GM21717 (cell line): Measurements from ENCODE around the gene SLCO3A1.

ENCODE experiments used
- ATAC-seq: cut with Tn5 transposase; IDR thresholded peaks from one replicate; pipeline ENCODE4 v1.9.1; 2021; ENCODE audit warnings: mild to moderate bottlenecking, moderate library complexity; ENCODE audit not compliant: unreplicated experiment

SLCO3A1 gene

DNA sequence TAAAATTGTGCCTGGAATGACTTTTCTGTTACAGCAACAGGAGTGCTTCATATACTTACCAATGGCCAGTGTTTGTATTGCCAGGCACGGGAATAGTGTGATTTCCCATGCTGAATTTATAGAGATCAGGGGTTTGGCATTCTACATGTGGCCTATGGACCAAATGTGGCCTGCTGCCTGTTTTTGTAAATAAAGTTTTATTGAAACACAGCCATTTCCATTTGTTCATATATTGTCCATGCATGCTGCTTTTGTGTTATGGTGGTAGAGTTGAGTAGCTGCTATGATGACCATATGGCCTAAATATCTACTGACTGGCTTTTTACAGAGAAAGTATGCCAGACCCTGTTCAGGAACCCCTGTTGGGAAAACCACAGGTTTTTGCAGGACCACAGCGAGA, 55.6 kb downstream of the SLCO3A1 start:
- ATAC-seq: no peak

DNA sequence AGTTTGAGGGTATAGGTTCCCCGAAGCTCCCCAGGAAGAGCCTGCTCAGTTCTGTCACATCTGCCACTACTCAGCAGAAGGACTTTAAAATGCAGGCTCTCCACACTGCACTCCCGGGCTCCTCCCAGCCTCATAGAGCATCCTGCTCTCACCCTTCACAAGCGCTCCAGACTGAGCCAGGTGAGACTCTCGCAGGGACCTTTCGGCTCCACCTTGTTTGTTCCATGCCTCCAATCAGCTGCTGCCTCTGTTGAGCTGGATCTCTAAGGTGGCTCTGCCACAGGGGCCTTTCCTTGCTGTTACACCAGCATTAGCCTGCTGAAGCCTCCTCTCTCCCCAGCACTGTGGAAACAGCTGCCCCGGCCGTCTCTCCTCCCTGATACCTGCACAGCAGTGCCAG, 56.1 kb downstream of the SLCO3A1 start:
- no peak for ATAC-seq

DNA sequence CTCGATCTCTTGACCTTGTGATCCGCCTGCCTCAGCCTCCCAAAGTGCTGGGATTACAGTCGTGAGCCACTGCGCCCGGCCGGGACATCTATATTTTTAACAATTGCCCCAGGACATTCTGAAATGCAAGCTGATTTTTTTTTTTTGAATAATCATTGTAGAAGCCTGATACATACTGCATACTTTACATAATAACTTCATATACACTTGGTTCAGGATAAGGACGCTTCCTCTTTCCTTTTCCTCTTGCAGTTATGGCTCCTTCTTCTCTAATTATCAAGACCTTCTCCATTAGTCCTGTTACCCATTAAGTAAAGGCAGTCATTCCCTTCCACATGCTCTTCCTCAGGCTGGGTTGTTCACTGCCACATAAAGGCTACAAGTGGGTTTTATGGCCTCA, 58.3 kb downstream of the SLCO3A1 start:
- no peak for ATAC-seq

DNA sequence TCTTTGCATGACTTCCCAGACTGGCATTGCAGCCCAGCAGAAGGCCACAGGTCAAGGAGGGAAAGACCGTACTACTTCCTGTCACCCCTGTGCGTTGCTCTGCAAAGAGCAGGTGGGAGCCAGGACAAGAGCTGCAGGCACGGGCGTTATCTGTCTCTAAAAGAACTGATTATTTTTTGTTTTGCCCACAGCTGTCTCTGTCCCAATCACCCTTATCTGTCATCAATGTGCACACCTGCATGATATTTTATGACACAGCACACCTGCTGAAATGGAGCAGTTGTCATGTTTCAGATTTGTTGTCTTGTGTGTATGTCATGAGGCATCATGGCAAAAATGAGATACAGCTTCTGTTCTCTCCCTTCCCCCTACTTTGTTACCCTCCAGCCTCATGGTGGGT, 58.8 kb downstream of the SLCO3A1 start:
- ATAC-seq: no peak

DNA sequence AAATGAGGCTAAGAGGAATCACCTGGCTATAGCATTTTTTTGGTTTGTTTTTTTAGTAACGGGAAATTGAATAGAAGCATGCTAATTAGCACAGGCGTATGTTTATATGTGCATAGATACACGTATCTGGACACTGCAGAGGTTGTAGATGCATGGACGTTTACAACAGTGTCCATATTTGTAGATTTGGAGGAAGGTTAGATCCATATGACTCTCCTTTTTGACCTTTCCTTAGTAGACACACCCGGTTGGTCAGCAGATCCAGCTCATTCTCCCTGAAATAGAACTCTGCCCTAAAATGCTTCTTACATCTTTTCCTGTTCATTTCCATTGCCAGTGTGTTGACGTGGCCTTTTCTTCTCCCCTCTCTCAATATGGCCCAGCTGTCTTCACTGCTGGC, 60.1 kb downstream of the SLCO3A1 start:
- ATAC-seq: no peak

DNA sequence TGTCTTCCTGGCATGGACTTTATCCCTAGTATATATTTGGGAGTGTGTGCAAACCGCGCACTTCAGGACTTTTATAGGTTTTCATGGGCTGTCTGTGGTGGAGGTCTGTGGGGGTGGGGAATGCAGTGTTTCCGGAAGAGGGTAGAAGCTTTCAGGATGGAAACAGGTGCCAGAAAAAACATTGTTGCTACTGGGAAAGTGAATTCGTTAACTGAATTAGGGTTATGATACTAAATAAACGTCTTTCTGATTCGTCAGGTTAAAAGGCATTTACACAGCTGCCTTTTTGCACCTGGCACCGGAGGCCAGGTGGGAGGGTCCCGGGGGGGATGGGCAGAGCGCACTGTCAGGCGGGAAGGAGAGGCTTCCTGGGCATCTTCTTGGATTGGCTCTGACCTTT, 62.1 kb downstream of the SLCO3A1 start:
- no peak for ATAC-seq

DNA sequence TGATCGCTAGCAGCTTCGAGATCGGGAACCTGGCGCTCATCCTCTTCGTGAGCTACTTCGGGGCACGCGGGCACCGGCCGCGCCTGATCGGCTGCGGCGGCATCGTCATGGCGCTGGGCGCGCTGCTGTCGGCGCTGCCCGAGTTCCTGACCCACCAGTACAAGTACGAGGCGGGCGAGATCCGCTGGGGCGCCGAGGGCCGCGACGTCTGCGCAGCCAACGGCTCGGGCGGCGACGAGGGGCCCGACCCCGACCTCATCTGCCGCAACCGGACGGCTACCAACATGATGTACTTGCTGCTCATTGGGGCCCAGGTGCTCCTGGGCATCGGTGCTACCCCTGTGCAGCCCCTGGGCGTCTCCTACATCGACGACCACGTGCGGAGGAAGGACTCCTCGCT, 62.5 kb downstream of the SLCO3A1 start:
- no peak for ATAC-seq

DNA sequence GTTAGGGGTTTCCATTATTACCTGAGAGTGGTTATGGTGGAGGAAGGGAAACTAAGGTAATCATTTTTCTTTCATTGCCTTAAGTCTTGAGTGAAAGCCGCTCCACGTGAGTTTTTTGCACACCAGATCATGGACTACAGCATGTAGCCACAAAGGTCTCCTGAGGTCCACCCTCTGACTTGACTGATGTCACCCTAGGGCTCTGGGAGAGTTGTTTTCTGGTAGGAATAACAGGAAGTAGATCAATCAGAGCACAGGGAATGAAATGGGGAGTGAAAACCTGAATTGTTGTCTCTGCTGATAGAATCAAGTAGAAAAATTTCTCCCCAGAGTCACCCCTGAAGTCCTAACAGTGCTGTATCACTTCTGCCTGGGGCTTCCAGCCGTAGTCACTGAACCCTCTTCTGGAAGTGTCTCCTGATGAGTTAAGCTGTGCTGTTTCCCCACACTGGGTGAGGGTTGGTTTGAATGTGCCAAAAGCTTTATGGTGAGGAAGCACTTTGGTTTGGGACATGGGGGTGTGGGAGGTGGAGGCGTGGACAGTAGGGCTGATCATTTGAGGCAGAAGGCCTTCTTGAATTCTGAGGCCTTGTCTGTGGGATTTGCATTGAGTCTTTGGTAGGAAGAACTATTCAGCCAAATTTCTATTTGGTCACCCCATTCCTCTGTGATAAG, 64.3 kb downstream of the SLCO3A1 start:
- ATAC-seq: no peak

DNA sequence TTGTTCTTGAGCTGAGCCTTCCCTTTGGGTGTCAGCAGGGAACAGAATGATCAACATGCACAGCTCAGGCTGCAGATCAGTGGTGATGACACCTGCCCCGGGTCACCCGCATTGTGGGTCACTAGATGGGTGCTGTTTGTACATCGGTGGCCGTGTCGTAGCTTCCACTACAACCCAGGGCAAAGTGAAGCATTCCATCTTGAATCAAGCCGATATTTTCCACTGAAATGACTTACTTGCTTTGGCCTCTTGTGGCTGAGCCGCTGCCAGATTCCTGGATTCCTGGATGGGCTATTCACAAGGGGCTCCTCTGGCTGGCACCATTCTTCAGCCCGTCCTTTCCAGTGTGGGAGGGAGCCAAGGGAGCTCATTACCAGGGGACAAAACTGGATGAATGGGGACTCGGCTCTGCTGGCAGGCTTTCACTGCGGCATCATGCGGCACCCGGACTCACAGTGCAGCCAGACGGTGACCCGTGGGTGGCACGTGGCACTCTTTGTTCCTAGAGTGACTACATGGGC, 65.6 kb downstream of the SLCO3A1 start:
- no peak for ATAC-seq

DNA sequence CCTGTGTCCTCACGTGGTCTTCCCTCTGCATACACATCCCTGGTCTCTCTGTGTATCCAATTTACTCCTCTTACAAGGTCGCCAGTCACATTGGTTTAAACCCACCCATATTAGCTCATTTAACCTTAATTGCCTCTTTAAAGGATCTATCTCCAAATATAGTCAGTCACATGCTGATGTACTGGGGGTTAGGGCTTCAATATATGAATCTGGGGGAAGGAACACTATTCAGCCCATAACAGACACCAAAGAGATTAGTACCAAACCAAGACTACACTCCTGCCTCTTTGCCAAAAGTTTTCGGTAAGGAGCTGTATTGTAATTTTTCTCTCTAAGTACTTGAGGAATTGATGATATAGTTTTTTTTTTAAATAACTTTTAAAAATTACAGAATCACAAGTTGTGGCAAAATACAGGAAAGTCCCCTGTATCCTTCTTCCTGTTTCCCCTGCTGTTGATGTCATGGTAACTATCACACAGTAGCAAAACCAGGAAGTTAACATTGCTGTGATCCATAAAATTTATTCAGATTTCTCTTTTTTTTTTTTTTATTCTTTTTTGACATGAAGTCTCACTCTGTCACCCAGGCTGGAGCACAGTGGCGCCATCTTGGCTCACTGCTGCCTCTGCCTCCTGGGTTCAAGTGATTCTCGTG, 67.8 kb downstream of the SLCO3A1 start:
- no peak for ATAC-seq

DNA sequence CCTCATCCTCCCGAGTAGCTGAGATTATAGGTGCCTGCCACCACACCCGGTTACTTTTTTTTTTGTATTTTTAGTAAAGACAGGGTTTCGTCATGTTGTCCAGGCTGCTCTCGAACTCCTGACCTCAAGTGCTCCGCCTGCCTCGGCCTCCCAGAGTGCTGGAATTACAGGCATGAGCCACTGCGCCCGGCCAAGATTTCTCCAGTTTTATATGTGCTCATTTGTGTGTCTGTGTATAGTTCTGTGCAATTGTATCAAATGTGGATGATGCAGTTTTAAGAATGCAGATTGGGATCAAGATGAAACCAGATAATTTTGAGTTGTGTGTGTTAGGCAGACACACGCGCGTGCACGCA, 68.3 kb downstream of the SLCO3A1 start:
- ATAC-seq: no peak

DNA sequence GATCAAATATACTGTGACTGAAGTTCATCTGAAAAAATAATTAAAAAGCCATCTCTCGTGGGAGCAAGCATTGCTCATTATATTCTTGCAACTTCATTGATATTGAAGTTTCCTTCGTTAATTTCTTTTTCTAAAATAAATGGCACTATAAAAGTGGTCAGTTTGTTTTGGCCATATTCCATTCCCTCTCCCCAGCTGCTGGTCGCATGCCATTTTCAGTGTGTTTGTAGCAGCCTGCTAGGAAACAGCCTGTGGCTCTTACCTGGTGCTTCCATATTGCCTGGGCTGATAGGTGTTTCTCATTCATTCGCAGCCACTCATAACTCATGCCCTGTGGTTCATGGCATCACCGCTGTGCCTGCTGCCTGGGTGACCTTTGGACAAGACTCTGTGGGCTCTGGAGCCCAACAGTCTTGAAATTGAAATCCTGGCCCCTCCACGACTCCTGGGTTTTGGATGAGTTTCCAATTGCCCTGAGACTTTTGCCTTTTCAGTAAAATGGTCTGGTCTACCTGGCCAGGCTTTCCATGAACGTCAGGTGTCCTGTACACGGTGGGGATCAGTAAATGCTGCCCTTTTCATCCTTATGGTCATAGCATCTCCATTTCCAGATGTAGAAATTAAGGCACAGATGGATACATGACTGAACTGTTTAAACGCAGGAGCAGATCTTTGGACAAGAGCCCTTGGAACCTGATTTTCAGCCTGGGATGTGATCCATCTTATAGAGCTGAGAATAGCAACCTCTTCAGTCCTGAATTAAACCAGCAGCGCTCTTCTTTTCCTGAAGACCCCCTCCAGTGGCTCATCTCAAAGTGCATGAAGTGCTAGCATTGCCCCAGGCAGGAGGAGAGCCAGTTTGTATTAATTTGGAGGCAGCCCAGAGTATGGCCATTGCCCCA, 69.4 kb downstream of the SLCO3A1 start:
- ATAC-seq: no peak

DNA sequence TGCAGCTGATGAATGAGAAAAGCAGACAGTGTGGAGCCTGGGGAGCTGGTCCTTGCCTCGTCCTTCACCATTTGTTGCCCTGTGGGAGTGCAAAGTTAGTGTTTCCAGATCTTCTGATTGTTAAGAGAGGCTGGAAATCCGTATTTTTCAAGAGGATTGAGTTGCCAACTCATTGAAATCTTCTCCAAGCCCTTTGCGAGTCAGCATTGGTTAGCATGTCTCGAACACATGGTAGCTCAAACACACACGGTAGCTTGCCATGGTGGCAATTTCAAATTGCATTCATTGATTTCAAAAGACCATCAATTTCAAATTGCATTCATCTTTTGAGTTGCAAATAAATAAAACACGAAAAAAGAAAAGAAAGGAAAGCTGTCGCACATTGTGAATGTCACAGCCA, 70.7 kb downstream of the SLCO3A1 start:
- no peak for ATAC-seq

DNA sequence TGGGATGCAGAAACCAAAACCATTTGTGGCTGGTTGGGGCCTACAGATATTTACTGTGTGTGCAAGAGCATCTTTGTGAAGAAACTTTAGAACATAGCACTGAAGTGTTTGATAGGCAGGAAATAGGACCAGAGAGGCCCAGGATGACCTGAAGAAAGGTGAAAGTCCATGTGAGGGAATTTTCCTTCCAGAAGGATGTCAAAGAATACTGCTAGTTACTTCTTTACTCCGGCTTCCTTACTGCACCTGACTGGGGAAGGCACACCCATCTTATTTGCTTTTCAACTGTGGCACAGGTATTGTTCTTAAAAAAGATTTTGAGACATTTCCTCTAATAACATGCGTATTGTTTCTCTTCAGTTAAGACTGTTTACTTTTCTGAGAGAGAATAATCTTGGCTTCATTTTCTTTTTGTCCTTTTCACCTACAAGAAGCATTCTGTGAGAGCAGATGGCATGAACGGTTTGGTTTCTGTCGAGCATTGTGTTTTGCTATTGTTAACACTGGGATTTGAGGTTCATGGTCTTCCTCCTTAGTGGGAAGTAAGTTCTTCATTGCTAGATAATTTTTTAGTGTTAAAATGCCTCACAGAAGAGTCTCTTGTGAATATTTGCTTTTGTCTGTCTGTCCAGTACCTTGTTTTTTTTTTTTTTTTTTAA, 71.5 kb downstream of the SLCO3A1 start:
- no peak for ATAC-seq

DNA sequence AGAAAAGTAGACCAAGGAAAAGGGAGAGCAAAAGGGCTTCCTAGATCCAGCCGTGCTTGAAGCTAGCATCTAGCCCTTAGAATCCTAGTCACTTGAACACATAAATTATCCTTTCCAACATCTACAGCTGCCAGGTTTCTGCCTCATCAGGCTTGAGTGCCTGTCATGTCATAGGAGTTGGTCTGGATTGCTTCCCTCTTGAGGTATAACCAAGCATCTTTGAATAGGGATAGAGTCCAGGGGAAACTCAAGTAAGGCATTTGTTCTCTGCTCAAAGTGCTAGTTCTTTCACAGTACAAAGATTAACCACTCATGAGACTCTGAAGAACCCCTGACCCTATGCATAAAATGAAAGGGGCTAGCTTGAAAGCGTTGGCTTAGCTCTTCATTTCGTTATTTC, 72.3 kb downstream of the SLCO3A1 start:
- ATAC-seq: no peak

DNA sequence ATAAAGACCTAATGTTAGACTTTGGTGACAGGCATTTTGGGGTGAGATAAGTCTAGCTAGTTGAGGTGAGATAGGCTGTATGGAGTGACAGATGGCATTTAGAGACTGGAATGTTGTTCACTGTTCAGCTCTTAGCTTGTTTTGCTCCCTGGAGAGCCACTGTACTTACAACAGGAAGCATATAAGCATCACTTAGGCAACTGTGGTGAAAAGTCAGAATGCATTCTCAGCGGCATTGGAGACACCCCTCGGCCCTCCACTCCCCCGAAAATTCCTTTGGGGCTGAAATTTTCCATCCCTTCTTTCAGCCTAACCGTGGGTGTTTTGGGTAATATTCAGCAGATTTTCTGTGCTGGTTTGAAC, 73.4 kb downstream of the SLCO3A1 start:
- ATAC-seq: no peak

DNA sequence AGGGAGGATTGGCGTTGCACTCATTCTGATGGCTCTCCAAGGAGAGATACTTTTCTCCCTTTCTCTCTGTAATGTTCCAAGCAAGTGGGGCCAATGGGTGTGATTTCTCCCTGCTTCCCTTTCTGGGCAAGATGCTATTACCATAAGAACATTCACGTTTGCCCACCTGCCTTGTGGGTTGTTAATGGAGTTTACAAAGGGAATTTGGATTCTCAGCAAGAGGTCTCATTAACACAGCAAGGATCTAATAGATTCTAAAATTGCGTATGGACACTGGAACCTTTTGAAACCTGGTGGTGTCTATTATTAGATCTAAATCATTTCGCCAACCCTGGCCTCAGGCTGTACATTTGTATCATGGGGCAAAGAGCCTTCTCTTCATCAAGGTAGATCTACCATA, 74.1 kb downstream of the SLCO3A1 start:
- no peak for ATAC-seq

DNA sequence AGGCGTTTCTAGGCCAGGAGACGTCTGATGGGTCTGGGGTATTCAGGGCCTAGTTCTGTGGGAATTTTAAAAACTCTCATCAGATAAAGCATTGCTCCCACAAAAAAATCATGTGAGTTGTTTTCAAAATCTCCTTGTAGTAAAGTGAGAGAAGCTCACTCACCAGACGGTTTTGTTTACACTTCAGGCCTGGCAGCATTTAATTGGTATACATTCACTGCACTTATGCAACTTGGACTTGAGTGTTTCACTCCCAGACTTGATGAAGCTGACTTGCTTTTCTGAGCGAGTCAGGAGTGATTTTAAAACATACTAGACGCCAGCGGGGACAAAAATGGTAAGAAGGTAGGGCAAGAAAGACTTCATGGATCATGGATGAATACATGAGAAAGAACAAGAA, 75.2 kb downstream of the SLCO3A1 start:
- ATAC-seq: no peak

DNA sequence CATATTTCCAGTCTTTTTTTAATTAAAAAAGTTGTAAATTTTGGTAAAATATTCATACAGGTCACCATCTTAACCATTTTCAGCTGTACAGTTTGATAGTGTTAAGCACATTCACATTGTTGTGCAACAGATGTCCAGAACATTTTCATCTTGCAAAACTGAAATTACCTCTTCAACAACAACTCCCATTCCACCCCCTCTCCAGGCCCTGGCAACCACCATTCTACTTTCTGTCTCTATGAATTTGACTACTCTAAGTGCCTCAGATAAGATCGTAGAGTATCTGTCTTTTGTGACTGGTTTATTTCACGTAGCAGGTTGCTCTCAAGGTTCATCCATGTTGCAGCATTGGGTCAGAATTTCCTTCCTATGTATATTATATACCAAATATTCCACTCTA, 76.0 kb downstream of the SLCO3A1 start:
- ATAC-seq: no peak

DNA sequence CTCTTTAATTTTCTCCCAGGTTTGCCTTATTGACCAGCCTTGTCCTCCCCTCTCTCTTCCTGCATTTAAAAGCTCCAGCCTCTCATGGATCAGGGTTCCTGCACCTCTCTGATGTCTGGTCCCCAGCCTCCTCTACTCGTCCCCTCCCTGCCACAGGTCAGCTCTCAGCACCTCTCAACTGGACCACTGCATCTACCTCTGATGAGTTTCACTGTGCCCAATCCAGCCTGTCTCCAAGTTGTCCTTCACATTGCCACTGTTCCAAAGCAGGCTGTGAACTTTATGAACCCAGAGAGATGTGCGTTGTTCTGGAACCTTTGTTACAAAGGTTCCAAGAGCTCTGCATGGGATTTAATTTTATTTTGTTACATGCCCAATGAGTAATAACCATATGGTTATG, 76.6 kb downstream of the SLCO3A1 start:
- ATAC-seq: no peak

DNA sequence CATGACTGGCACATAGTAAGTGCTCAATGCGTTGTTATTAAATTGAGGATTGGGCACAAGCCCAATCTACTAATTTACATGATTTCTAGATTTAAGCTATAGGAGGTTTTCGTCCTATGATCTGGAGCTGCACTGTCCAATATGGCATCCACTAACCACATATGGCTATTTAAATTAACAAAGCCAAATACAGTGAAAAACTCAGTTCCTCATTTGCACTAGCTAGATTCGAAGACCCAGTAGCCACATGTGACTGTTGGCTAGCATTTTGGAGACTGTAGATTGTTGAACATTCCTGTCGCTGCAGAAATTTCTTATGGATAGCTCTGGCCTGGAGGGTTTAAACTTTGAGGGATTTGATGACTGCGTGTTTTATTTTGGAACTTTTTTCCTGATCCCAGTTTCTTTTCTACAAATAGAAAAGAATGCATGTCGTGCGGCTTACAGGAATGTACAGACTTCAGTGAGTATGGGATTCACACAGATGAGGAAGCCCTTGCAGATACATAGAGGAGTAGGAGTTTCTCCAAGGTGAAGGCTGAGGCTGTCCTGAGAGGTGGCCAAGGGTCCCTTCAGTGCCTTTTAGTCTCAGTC, 82.8 kb downstream of the SLCO3A1 start:
- no peak for ATAC-seq
